HTERT RPE-1 (cell line): Measurements from ENCODE around the gene CD300H.

Experiments used
- in situ Hi-C: fragments of 300-500 bp; cut with MboI; formaldehyde crosslinking; loops from 4 replicates; pipeline ENCODE4 v1.14.3; 2020; ENCODE audit warnings: low sequenced_read_pairs

Gene CD300H

GRCh38 chr17:74567397-74567796 is at the start of gene CD300H:
Gene CD300H, minus strand, starts transcription at chr17:74567509.
- in situ Hi-C loops, result no loop called here

- in situ Hi-C loops, result no loop called here
Measured at GRCh38 chr17:74616696-74617095, 49.4 kb upstream of the CD300H start.

- in situ Hi-C loops, result no loop called here
Measured at GRCh38 chr17:74612046-74612445, 44.7 kb upstream of the CD300H start.

GRCh38 chr17:74610108-74610507 is 42.8 kb upstream of the CD300H start:
- in situ Hi-C loops, result no loop called here

GRCh38 chr17:74608511-74608910 is 41.2 kb upstream of the CD300H start:
- in situ Hi-C loops, result no loop called here

GRCh38 chr17:74607221-74607620 is 39.9 kb upstream of the CD300H start:
- in situ Hi-C loops, result no loop called here

- in situ Hi-C loops, result no loop called here
Measured at GRCh38 chr17:74606050-74606449, 38.7 kb upstream of the CD300H start.

GRCh38 chr17:74605361-74605760 is 38.1 kb upstream of the CD300H start:
- in situ Hi-C loops, result no loop called here

GRCh38 chr17:74604761-74605160 is 37.5 kb upstream of the CD300H start:
- in situ Hi-C loops, result no loop called here

- in situ Hi-C loops, result no loop called here
Measured at GRCh38 chr17:74604200-74604599, 36.9 kb upstream of the CD300H start.

GRCh38 chr17:74603746-74604145 is 36.4 kb upstream of the CD300H start:
- in situ Hi-C loops, result no loop called here

GRCh38 chr17:74603037-74603635 is 35.8 kb upstream of the CD300H start:
- in situ Hi-C loops, result no loop called here

GRCh38 chr17:74601944-74602572 is 34.7 kb upstream of the CD300H start:
- in situ Hi-C loops, result no loop called here

GRCh38 chr17:74599448-74599939 is 32.2 kb upstream of the CD300H start:
- in situ Hi-C loops, result no loop called here

- in situ Hi-C loops, result no loop called here
Measured at GRCh38 chr17:74599023-74599399, 31.7 kb upstream of the CD300H start.

- in situ Hi-C loops, result no loop called here
Measured at GRCh38 chr17:74598346-74599022, 31.2 kb upstream of the CD300H start.

- in situ Hi-C loops, result no loop called here
Measured at GRCh38 chr17:74597069-74597790, 29.9 kb upstream of the CD300H start.

GRCh38 chr17:74595037-74595750 is 27.9 kb upstream of the CD300H start:
- in situ Hi-C loops, result no loop called here

GRCh38 chr17:74592087-74592990 is 25.0 kb upstream of the CD300H start, which contains the start of gene CD300LD:
Gene CD300LD, minus strand, starts transcription at chr17:74592283. Its CDS starts 81 bp downstream, at chr17:74592202.
- in situ Hi-C loops, result no loop called here

GRCh38 chr17:74591503-74591902 is 24.2 kb upstream of the CD300H start:
- in situ Hi-C loops, result no loop called here
